RWPE1 (cell line): ENCODE data around the gene HID1.

ENCODE experiments used
- CTCF ChIA-PET: fragments of 350-600 bp; sonication (Branson Sonifier 250); formaldehyde crosslinking; extraction: SDS; loops from one replicate; lab custom pipeline; 2021; lab: Yijun Ruan, JAX
- POLR2A ChIA-PET: fragments of 400-600 bp; formaldehyde crosslinking; extraction: SDS; loops from one replicate; lab custom pipeline; 2020; ENCODE audit warnings: antibody characterized with exemption; ENCODE audit not compliant: low non-redundant PET; lab: Yijun Ruan, JAX
- DNase-seq: peaks from one replicate; pipeline ENCODE4 v3.0.0; 2012; ENCODE audit warnings: low spot score
- H3K27ac ChIP-seq: fragments of 450-650 bp; 2 replicates; pipeline ENCODE4 v1.5.1; 2017
- CTCF ChIP-seq: fragments of 450-650 bp; conservative IDR thresholded peaks from 2 replicates; pipeline ENCODE4 v1.5.1; 2017; ENCODE audit warnings: low read depth, mild to moderate bottlenecking

The HID1 gene

GRCh38 chr17:74935585-74936469 lies 36.7 kb downstream of the HID1 start, which contains the start of gene OTOP3:
TSS of gene OTOP3 (plus strand) at chr17:74935898. CDS start at chr17:74935922, 24 bp downstream.
- DNase-seq, result no peak
- H3K27ac ChIP-seq, result no peak within 1 kb of the TSS
- ChIA-PET POLR2A (no interaction called here), CTCF (interaction anchor here (0.7 to 0.8 kb wide), 2 partner anchors 12 to 21 kb away, joined by 3 to 4 read pairs; partner anchors contain the start of gene OTOP2)
- TF ChIP-seq CTCF, result no peak

GRCh38 chr17:74935048-74935447 lies 37.5 kb downstream of the HID1 start:
- ChIA-PET POLR2A (no interaction called here), CTCF (interaction anchor here (0.7 to 0.8 kb wide), 2 partner anchors 11 to 22 kb away, joined by 3 to 4 read pairs; partner anchors contain the start of gene OTOP2)
- no peak for DNase-seq
- no peak overlapping the region for H3K27ac ChIP-seq
- no peak for TF ChIP-seq CTCF

- no peak overlapping the region for H3K27ac ChIP-seq
- no peak for TF ChIP-seq CTCF
- ChIA-PET POLR2A (no interaction called here), CTCF (no interaction called here)
- no peak for DNase-seq
These were observed 42.0 kb downstream of the HID1 start for GRCh38 chr17:74930535-74931036.

- no peak for DNase-seq
- ChIA-PET POLR2A (no interaction called here), CTCF (no interaction called here)
- TF ChIP-seq CTCF, result no peak
- H3K27ac ChIP-seq, result no peak overlapping the region
These were observed 43.8 kb downstream of the HID1 start for GRCh38 chr17:74928786-74929185.

GRCh38 chr17:74925242-74925641 lies 47.3 kb downstream of the HID1 start:
- no peak overlapping the region for H3K27ac ChIP-seq
- ChIA-PET POLR2A (no interaction called here), CTCF (interaction anchor here (0.5 to 7.8 kb wide), 4 partner anchors 8 to 36 kb away, joined by 3 to 113 read pairs (median 10); no protein-coding TSS in a partner anchor)
- TF ChIP-seq CTCF, result no peak
- DNase-seq, result no peak

GRCh38 chr17:74924250-74924948 lies 48.2 kb downstream of the HID1 start, which contains the start of gene OTOP2:
TSS of gene OTOP2 (plus strand) at chr17:74924273. CDS start at chr17:74924633, 360 bp downstream.
- POLR2A ChIA-PET, result no interaction called here
- no peak for DNase-seq
- TF ChIP-seq CTCF, result no peak
- H3K27ac ChIP-seq, result no peak within 1 kb of the TSS
- CTCF ChIA-PET, result interaction anchor here (0.5 to 7.8 kb wide), 16 partner anchors 9 to 94 kb away, joined by 3 to 113 read pairs (median 3); partner anchors contain the start of genes MRPL58 and OTOP3
